ENCODE data around the gene BTBD16. TPM values are rescaled to one million over a fixed set of nuclear protein-coding genes. Genes with fewer than 3 reads are reported as not detected.

Gene BTBD16
- polyA plus RNA-seq, 1 experiment, result not detected

DNA sequence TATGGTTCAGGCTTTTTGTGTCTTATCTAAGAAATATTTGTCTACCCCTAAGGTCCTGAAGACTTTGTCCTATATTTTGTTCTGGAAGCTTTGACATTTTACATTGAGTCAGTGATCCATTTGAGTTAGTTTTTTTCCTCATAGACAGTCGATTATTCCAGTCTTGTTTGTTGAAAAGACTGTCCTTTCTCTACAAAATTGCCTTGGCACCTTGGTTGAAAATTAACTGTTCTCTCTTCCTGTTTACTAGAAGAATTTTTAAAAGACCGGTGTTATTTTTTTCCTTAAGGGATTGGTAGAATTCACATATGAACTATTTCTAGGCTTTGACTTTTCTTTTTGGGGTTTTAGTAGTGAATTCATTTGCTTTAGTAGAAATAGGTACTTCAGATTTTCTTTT is 115.4 kb downstream of the BTBD16 start:
- TF ChIP-seq, protein P1, sequence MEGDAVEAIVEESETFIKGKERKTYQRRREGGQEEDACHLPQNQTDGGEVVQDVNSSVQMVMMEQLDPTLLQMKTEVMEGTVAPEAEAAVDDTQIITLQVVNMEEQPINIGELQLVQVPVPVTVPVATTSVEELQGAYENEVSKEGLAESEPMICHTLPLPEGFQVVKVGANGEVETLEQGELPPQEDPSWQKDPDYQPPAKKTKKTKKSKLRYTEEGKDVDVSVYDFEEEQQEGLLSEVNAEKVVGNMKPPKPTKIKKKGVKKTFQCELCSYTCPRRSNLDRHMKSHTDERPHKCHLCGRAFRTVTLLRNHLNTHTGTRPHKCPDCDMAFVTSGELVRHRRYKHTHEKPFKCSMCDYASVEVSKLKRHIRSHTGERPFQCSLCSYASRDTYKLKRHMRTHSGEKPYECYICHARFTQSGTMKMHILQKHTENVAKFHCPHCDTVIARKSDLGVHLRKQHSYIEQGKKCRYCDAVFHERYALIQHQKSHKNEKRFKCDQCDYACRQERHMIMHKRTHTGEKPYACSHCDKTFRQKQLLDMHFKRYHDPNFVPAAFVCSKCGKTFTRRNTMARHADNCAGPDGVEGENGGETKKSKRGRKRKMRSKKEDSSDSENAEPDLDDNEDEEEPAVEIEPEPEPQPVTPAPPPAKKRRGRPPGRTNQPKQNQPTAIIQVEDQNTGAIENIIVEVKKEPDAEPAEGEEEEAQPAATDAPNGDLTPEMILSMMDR (IDR thresholded peaks at IDR 0.05; ENCODE audit: low read depth, low read length), result no peak
- no peak for DNase-seq (ENCODE audit: low read depth, low spot score)
- Histone ChIP-seq H3K27me3 (ENCODE audit: control insufficient read depth, insufficient read depth, low read length) (no peaks in the 10 kb centered on the region), H3K4me3 (ENCODE audit: low read depth, low read length) (no peak overlapping the region), H3K9me3 (ENCODE audit: control insufficient read depth, insufficient read depth, low read length) (no peaks in the 10 kb centered on the region), H3K27ac (ENCODE audit: low read depth, low read length) (no peak overlapping the region)
- ChIA-PET CTCF (interaction anchor here (0.6 kb wide), 1 partner anchor 179 kb away, joined by 3 read pairs; no protein-coding TSS in a partner anchor), POLR2A (no interaction called here)

DNA sequence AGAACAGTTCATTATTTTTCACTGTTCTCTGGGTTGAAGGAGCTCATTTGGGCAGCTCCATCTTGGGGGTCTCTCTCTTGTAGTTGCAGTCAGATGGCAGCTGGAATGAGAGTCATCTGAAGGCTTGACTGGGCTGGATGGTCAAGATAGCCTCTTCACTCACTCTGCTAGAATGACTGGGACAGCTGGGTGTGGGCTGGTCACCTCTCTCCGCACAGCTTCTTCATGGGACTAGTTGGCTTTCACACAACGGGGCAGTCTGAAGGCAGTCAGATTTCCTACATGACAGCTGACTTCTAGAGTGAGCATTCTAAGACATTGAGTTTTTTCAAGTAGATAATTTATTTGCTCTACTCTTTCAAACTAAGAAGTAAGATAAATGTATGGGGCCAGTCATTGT is 116.5 kb downstream of the BTBD16 start:
- Histone ChIP-seq H3K27me3 (ENCODE audit: control insufficient read depth, insufficient read depth, low read length) (no peaks in the 10 kb centered on the region), H3K27ac (ENCODE audit: low read depth, low read length) (no peak overlapping the region), H3K9me3 (ENCODE audit: control insufficient read depth, insufficient read depth, low read length) (no peaks in the 10 kb centered on the region), H3K4me3 (ENCODE audit: low read depth, low read length) (no peak overlapping the region)
- TF ChIP-seq, protein P1 (IDR thresholded peaks at IDR 0.05; ENCODE audit: low read depth, low read length), result no peak
- DNase-seq (ENCODE audit: low read depth, low spot score), result no peak
- CTCF ChIA-PET, result interaction anchor here (0.6 to 0.9 kb wide), 2 partner anchors 47 to 48 kb away, joined by 3 to 4 read pairs; no protein-coding TSS in a partner anchor
- POLR2A ChIA-PET, result no interaction called here

Small RNA genes lying within 50 kb of the gene (small RNA-seq; reads per million reads assigned to genes)
- gene RNU6-728P (ENCODE audit: insufficient read length, low read depth), result not detected

Other genes starting within 250 kb of the BTBD16 start
- gene PLEKHA1, start 103.4 kb downstream of the BTBD16 start, polyA plus RNA-seq (2011; rRNA removed), result 17.6 and 25.5 TPM in 2 replicates
- gene ARMS2, start 183.4 kb downstream of the BTBD16 start, polyA plus RNA-seq (2011; rRNA removed), result not detected in 2 replicates
- gene HTRA1, start 190.3 kb downstream of the BTBD16 start, polyA plus RNA-seq (2011; rRNA removed), result 179 and 187 TPM in 2 replicates

All from AG04450 (cell line).